A673 (cell line): ENCODE results near the gene ASPRV1.

Source experiments
- EZH2 ChIP-seq: fragments of 200-600 bp; sonication (generic); IDR thresholded peaks from 2 replicates; pipeline ENCODE4 v1.6.1; 2017; ENCODE audit warnings: borderline replicate concordance, low read depth, mild to moderate bottlenecking, mixed read lengths, antibody characterized with exemption, low read length; ENCODE audit not compliant: poor library complexity, severe bottlenecking
- TF ChIP-seq, protein P1 (sequence below): fragments of 300-800, 200-600 bp; sonication (generic); conservative IDR thresholded peaks from 2 replicates; pipeline ENCODE4 v1.5.1; 2017; ENCODE audit warnings: low read depth, mild to moderate bottlenecking, antibody characterized with exemption, low read length, moderate library complexity, mixed read lengths

DNA sequence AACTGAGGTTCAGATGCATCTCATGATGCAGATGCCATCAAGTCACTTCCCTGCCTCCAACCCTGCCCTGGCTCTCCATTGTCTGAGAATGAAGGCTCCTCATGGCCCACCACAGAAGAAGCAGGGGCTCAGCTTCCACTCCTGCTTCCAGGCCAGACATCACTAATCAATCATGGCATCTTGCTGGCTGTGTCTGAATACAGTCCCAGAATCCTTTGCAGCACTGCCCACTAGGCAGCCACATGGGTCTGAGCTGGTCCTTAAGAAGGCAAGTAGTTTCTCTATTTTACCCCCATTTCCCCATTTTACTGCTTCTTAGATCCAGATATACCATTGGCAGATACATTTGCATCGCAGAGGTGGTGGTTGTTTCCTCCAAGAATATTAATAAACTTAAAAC, 7.3 kb downstream of the ASPRV1 start:
- TF ChIP-seq, protein P1, sequence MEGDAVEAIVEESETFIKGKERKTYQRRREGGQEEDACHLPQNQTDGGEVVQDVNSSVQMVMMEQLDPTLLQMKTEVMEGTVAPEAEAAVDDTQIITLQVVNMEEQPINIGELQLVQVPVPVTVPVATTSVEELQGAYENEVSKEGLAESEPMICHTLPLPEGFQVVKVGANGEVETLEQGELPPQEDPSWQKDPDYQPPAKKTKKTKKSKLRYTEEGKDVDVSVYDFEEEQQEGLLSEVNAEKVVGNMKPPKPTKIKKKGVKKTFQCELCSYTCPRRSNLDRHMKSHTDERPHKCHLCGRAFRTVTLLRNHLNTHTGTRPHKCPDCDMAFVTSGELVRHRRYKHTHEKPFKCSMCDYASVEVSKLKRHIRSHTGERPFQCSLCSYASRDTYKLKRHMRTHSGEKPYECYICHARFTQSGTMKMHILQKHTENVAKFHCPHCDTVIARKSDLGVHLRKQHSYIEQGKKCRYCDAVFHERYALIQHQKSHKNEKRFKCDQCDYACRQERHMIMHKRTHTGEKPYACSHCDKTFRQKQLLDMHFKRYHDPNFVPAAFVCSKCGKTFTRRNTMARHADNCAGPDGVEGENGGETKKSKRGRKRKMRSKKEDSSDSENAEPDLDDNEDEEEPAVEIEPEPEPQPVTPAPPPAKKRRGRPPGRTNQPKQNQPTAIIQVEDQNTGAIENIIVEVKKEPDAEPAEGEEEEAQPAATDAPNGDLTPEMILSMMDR: no peak
- no peak for TF ChIP-seq EZH2
